Measurements from ENCODE around the gene CLN6. TPM values are rescaled to one million over a fixed set of nuclear protein-coding genes. Genes with fewer than 3 reads are reported as not detected.
"Not testable (repeated sequence)": the region's sequence is repeated elsewhere in the genome, so short reads cannot be mapped to it uniquely, and the experiment has no call there.

Gene CLN6
- total RNA-seq, 1 donor = 16.8 TPM

GRCh38 chr15:68203486-68203885, 26.0 kb downstream of the CLN6 start:
- TF ChIP-seq CTCF (IDR thresholded peaks at IDR 0.05; ENCODE audit: insufficient read depth, low read depth, low read length) = no peak
- DNase-seq (ENCODE audit: low read depth) = no peak
- H3K4me3 ChIP-seq (ENCODE audit: low read depth, low read length) = no peak overlapping the region

GRCh38 chr15:68202994-68203393, 26.5 kb downstream of the CLN6 start:
- DNase-seq (ENCODE audit: low read depth); H3K4me3 ChIP-seq (ENCODE audit: low read depth, low read length): not testable (repeated sequence)

GRCh38 chr15:68201879-68202261, 27.7 kb downstream of the CLN6 start:
- DNase-seq (ENCODE audit: low read depth) = no peak
- H3K4me3 ChIP-seq (ENCODE audit: low read depth, low read length) = no peak overlapping the region
- TF ChIP-seq CTCF (IDR thresholded peaks at IDR 0.05; ENCODE audit: insufficient read depth, low read depth, low read length) = no peak

- no peak overlapping the region for H3K4me3 ChIP-seq (ENCODE audit: low read depth, low read length)
- no peak for TF ChIP-seq CTCF (IDR thresholded peaks at IDR 0.05; ENCODE audit: insufficient read depth, low read depth, low read length)
- no peak for DNase-seq (ENCODE audit: low read depth)
Observed at GRCh38 chr15:68201153-68201878, 28.2 kb downstream of the CLN6 start.

DNA sequence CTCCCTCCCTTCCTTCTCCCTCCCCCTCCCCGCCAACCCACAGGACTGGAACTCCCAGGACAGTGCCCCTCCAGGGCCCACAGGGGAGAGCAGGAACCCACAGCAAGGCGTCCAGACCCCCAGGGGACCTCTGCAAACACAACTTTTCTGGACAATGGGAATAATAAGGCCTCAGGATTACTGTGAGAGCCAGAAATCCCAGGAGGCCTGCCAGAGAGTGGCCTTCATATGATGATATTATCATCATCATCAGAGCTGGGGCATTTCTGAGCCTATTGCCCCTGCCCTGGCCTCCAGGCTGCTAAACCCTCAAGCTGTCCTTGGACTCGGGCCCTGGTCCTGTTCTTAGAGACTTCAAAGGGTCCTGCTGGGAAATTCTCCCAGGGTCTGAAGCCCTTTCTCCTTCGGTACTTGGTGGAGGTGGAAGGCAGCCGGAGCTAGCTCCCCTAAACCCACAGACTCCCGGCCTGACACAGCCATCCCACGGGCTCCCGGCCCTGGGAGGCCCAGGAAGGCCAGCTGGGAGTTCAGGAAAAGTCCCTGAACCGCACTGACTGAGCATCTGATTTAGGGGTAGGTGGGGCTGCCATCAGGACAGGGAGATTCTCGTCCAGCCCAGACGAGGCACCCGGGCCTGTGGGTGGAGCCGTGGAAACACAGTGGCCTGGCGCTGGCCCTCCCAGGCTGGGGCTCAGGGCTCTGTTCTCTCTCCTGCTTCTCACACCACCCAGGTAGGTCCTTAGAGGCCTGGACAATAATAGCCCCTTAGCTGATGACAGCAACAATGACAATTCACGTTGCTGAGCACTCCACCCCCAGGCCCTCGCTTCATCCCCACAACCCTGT, 29.3 kb downstream of the CLN6 start:
- peak; percentile 37 for DNase-seq (ENCODE audit: low read depth)
- no peak for TF ChIP-seq CTCF (IDR thresholded peaks at IDR 0.05; ENCODE audit: insufficient read depth, low read depth, low read length)

DNA sequence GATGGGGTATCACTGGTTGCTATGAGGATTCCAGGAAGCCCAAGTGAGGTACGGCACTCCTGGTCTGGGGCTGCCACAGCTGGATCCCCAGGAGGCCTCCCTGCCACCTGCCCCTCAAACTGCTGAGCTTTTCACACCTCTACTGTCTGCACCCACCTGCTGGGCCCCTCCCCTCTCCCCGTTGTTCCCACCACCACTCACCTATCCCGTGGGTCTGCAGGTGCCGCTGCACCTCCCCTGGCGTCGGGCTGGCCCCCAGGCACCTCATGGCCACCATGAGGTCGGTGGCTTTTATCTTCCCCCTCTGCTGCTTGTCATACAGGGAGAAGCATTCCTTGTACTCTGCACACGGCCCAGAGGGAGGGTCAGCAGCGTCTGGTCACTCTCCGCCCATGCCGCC, 30.2 kb downstream of the CLN6 start:
- no peak for TF ChIP-seq CTCF (IDR thresholded peaks at IDR 0.05; ENCODE audit: insufficient read depth, low read depth, low read length)
- no peak for DNase-seq (ENCODE audit: low read depth)
- no peak overlapping the region for H3K4me3 ChIP-seq (ENCODE audit: low read depth, low read length)

More for the DNA sequence above, 29.3 kb downstream of the CLN6 start:
- H3K4me3 ChIP-seq (ENCODE audit: low read depth, low read length) = no peak overlapping the region

DNA sequence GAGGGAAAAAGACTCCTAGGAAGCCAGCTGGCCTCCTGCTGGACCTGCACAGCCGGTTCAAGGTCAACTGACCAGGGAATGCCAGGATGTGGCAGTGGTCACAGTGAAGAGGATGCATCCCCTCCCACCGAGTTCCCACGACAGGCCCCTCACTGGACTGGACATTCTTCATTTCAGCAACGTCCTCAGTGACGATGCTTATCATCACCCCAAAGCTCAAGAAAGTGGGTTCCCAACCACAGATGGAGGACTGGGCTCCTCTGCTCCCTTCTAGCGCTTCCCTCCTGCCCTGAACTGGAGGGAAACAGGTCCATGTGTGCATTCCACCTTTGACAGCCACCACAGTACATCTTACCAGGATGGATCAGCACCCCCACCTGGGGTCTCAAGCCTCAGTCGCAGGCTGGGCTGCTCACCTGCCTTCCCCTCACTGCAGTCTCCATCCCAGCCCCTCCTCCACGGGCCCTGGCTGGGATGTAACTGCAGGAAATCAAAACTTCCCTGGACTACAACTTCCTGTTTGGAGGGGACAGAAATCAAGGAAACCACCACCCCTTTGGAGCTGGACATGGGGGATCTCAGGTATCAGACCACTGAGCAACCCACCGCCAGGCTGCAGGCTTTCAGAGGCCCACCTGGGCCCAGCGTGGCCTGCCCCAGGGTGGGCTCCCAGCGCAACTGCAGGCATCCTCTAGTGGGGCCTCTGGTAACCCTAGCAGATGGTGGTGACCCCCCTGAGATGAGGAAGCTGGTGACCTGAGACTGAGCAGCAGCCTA, 31.7 kb downstream of the CLN6 start:
- no peak for TF ChIP-seq CTCF (IDR thresholded peaks at IDR 0.05; ENCODE audit: insufficient read depth, low read depth, low read length)

More for the DNA sequence above, 31.7 kb downstream of the CLN6 start:
- no peak for DNase-seq (ENCODE audit: low read depth)
- no peak overlapping the region for H3K4me3 ChIP-seq (ENCODE audit: low read depth, low read length)
